ENCODE measurements around the gene CDC42BPB. TPM values are rescaled to one million over a fixed set of nuclear protein-coding genes. Genes with fewer than 3 reads are reported as not detected.

CDC42BPB gene
- polyA plus RNA-seq, 1 of the 3 experiments (the other 2 are of a cell fraction) = 61.6 TPM

DNA sequence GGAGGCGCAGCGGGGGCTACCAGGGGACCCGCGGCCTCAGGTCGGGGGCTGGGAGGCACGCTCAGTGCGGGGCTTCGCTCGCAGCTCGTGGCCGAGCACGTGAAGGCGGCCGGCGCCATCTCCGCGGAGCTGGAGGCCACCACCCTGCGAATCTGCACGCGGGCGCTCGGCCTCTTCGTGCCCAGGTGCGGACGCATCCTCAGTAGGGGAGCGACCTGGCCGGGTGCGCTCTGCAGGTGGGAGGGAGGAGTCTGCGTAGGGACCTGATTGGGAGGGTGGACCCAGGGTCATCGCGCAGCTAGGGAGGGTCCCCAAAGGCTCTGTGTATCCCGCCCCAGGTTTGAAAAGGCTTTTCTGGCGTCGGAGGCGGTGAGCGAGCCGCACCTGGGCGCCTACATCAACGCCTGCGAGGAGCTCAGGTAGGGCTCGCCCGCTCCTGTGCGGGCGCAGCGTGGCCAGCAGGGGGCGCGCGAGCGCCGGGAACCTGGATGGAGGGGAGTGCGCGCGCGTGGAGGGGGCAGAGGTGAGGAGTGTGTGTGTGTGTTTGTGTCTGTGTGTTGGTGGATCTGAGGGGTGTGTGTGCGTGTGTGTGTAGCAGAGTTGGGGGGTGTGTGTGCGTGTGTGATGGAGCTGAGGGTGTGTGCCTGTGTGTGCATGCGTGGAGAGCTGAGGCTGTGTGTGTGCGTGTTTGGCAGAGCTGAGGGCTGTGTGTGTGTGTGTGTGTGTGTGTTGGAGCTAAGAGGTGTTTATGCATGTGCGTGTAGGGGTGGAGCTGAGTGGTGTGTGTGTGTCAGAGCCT, 47.5 kb upstream of the CDC42BPB start (continued):
- TF ChIP-seq, protein P1, sequence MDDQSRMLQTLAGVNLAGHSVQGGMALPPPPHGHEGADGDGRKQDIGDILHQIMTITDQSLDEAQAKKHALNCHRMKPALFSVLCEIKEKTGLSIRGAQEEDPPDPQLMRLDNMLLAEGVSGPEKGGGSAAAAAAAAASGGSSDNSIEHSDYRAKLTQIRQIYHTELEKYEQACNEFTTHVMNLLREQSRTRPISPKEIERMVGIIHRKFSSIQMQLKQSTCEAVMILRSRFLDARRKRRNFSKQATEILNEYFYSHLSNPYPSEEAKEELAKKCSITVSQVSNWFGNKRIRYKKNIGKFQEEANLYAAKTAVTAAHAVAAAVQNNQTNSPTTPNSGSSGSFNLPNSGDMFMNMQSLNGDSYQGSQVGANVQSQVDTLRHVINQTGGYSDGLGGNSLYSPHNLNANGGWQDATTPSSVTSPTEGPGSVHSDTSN (IDR thresholded peaks at IDR 0.05) = no peak
- TF ChIP-seq MXI1 (IDR thresholded peaks at IDR 0.05; ENCODE audit: low read depth, low read length) (no peak), SMC3 (IDR thresholded peaks at IDR 0.05; ENCODE audit: low read depth, low read length) (peak; percentile 93)

DNA sequence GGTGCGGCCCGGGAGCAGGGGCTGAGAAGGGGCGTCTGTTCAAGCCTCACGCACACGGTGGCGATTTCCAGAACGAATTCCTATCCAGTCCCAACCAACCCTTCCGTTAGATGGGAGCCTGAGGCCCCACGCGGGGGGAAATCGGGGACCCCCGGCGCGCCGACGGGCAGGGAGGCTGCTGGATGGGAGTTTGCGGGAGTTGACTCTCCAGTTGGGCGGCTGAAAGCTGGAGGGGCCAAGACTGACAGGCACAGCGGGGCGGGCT, 47.0 kb upstream of the CDC42BPB start:
- H3K4me2 ChIP-seq = peak overlapping the region; percentile 19; the same call in 1 of the 2 replicates
- TF ChIP-seq POLR2AphosphoS5 (IDR thresholded peaks at IDR 0.05; ENCODE audit: low read depth, low read length) = no peak
- TF ChIP-seq, protein P2, sequence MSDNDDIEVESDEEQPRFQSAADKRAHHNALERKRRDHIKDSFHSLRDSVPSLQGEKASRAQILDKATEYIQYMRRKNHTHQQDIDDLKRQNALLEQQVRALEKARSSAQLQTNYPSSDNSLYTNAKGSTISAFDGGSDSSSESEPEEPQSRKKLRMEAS (IDR thresholded peaks at IDR 0.05; ENCODE audit: low read depth) = no peak
- no peak for TF ChIP-seq GABPA (IDR thresholded peaks at IDR 0.05; ENCODE audit: low read depth)
- no peak for TF ChIP-seq MXI1 (IDR thresholded peaks at IDR 0.05; ENCODE audit: low read depth, low read length)
- TF ChIP-seq TAF1 (IDR thresholded peaks at IDR 0.05; ENCODE audit: borderline replicate concordance, low read depth, low read length) = no peak
- no peak for TF ChIP-seq TEAD4 (IDR thresholded peaks at IDR 0.05; ENCODE audit: borderline replicate concordance, insufficient read depth)
- no peak for TF ChIP-seq SIN3A (IDR thresholded peaks at IDR 0.05; ENCODE audit: borderline replicate concordance, low read depth, low read length)
- TF ChIP-seq, protein P3, sequence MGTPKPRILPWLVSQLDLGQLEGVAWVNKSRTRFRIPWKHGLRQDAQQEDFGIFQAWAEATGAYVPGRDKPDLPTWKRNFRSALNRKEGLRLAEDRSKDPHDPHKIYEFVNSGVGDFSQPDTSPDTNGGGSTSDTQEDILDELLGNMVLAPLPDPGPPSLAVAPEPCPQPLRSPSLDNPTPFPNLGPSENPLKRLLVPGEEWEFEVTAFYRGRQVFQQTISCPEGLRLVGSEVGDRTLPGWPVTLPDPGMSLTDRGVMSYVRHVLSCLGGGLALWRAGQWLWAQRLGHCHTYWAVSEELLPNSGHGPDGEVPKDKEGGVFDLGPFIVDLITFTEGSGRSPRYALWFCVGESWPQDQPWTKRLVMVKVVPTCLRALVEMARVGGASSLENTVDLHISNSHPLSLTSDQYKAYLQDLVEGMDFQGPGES (IDR thresholded peaks at IDR 0.05; ENCODE audit: low read depth, low read length) = no peak
- TF ChIP-seq NRF1 (IDR thresholded peaks at IDR 0.05; ENCODE audit: low read depth, low read length) = no peak
- TF ChIP-seq JUND (IDR thresholded peaks at IDR 0.05) = no peak
- no peak for TF ChIP-seq FOXJ3 (CRISPR knock-in tag; IDR thresholded peaks at IDR 0.05)
- TF ChIP-seq RFX5 (IDR thresholded peaks at IDR 0.05; ENCODE audit: low read length) = no peak
- 13% methylated on average over 16 of the region's 20 CpGs for WGBS (ENCODE audit: low lambda C conversion rate)

More for the DNA sequence above, 47.0 kb upstream of the CDC42BPB start:
- ChIA-PET CTCF (interaction anchor here (0.6 to 7.8 kb wide), 82 partner anchors 9 to 488 kb away, joined by 3 to 250 read pairs (median 5); partner anchors contain the start of genes EXOC3L4, LBHD2 and TNFAIP2), POLR2A (interaction anchor here (0.6 kb wide), 1 partner anchor 425 kb away, joined by 4 read pairs; no protein-coding TSS in a partner anchor)
- H3K9ac ChIP-seq = no peak overlapping the region
- no peaks in the 10 kb centered on the region for H4K20me1 ChIP-seq (ENCODE audit: insufficient read depth)
- H3K9me2 ChIP-seq = no peaks in the 10 kb centered on the region
- no peaks in the 10 kb centered on the region for H3F3A ChIP-seq (replicated peaks; ENCODE audit: insufficient read depth)
- peaks cover 25% of the 10 kb centered on the region for H3K27me3 ChIP-seq (ENCODE audit: insufficient read depth)
- no peak for DNase-seq
- H3K9me3 ChIP-seq = no peaks in the 10 kb centered on the region
- H3K4me1 ChIP-seq (ENCODE audit: control insufficient read depth in 1 of 2, insufficient read depth in 2 of 2, low read depth in 1 of 2, low read length in 1 of 2) = peaks cover 6% of the 10 kb centered on the region in 2 experiments; a peak in 2 of 4 replicates
- no peak overlapping the region for H3K27ac ChIP-seq (ENCODE audit: low read depth in 2 of 2, low read length in 1 of 2)
- H3K36me3 ChIP-seq (replicated peaks in 1 of 2; ENCODE audit: control insufficient read depth in 1 of 2, insufficient read depth in 2 of 2, low read length in 1 of 2) = no peaks in the 10 kb centered on the region
- H2AFZ ChIP-seq (ENCODE audit: low read depth) = no peak overlapping the region
- H3K79me2 ChIP-seq (ENCODE audit: insufficient read depth) = no peaks in the 10 kb centered on the region
- H3K4me3 ChIP-seq (ENCODE audit: low read depth in 2 of 2, low read length in 1 of 2) = no peak overlapping the region; a peak in 1 of 4 replicates
